Stimulated activated CD4-positive, alpha-beta T cell treated with anti-CD3 and anti-CD28 coated beads, Interleukin-12 subunit alpha, Interleukin-12 subunit beta, amount 100 ng/mL, for 24 hours (primary cell): ENCODE measurements around the gene ASB16.
A peak's percentile ranks its signal among the peaks of the same experiment; 100 is the strongest.
"Not testable (repeated sequence)": the region's sequence is repeated elsewhere in the genome, so short reads cannot be mapped to it uniquely, and the experiment has no call there.

ENCODE experiments used
- DNase-seq, 2 experiments: peaks; one replicate each; pipeline ENCODE4 v3.0.0-alpha.2; 2020; ENCODE audit warnings: low read depth in 2 of 2

Gene ASB16

DNA sequence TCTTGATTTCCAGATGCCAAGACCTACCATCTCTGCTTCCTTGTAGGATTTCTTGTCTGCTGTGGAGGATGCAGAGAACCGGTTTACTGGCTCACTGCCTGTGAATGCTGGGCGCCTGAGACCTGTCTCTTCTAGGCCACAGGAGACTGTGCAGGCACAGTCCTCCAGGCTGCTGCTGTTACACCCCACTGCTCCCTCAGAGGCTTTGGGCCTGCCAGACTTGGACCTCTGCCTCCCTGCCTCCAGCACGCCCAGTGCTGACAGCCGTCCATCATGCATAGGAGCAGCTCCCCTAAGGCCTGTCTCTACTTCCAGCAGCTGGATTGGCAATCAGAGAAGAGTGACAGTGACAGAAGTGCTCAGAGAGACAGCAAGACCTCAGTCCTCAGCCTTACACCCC, 22.7 kb upstream of the ASB16 start:
- DNase-seq = no peak

DNA sequence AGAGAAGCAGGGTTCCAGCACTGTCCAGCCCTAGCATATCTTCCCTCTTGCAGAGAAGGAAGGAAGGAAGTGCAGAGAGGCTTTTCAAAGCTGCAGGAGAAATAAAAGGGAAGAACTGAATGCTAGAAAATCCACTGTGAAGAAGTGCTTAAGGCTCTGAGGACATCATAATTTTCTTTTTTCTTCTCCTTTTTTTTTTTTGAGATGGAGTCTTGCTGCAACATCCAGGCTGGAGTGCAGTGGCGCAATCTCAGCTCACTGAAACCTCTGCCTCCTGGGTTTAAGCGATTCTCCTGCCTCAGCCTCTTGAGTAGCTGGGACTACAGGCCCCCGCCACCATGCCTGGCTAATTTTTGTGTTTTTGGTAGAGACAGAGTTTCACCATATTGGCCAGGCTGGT, 21.4 kb upstream of the ASB16 start:
- DNase-seq = not testable (repeated sequence)

DNA sequence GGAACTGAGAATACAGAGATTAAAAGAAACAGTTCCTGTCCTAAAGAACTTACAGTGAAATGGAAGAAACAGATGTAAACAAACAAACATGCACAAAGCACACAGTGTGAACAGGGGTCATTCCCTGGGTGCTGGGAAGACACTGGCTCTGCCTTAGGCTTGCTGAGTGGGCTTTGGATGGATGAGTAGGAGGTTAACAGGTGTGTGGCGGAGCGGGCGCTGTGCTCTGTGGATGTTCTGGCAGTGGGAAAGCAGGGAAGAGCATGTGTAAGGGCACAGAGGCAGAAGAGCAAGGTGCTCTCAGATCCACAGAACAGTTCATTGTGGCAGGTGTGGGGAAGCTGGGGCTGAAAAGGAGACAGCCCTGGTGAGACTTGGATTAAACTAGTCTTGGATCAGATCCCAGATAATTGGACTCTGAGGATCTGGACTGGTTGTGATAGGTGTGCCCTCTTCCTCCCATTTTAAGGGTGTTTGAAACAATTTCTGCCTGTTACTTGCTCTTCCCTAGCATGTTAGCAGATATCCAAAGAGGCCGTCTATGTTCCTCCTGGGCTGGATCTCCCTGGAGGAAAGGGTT, 20.7 kb upstream of the ASB16 start:
- no peak for DNase-seq

DNA sequence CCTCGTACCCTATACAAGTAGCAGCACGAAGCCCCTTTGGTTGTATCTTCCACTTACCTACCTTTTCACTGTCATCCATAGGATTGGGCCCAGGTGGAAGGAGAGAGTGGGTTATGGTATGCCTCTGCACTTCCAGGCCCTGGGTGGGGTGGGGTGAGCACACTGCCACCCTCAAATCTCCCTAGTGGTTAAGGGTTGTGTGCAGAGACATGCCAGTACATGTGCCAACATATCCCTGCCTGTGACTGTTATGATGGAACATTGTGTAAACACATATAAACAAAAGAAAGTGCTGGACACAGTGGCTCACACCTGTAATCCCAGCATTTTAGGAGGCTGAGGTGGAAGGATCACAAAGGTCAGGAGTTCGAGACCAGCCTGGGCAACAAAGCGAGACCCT, 17.6 kb upstream of the ASB16 start:
- DNase-seq = no peak

DNA sequence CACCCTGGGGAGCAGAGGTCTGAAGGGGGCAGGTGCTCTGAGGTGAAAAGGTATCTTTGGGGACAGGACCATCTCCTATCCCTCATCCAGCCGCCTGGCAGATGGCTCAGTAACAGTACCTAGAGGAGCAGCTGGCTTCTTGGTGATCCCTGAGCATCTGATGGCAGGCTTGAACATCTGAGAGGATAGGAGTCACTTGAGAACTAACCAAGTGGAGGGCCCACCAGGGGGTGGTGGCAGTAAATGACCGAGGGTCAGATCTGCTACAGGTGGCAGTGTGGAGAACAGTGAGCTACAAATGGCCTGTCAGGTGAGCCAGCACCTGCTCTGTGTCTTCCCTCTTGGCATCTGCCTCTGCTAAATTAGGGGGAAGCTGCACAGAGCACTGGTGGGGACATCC, 15.0 kb upstream of the ASB16 start:
- DNase-seq = no peak

DNA sequence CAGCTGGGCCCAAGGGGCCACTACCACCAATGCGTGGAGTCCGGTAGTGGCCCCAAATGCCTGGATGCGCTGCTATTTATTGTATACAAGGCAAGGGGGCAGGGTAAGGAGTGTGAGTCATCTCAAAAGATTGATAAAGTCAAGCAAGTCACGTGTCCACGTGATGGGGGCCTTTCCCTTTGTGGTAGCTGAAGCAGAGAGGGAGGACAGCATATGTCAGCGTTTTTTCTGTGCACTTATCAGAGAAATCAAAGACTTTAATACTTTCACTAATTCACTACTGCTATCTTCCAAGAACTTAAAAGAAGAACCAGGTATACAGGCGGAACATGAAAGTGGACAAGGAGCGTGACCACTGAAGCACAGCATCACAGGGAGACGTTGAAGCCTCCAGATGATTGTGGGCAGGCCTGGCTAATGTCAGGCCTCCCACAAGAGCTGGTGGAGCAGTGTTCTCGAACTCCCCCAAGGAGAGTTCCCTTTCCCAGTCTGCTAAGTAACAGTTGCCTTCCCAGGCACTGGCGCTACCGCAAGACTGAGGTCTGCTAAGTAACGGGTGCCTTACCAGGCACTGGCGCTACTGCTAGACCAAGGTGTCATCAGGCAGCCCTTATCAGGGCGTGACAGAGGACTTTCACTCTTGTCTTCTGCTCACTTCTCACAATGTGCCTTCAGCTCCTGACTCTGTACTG, 10.8 kb upstream of the ASB16 start:
- no peak for DNase-seq

DNA sequence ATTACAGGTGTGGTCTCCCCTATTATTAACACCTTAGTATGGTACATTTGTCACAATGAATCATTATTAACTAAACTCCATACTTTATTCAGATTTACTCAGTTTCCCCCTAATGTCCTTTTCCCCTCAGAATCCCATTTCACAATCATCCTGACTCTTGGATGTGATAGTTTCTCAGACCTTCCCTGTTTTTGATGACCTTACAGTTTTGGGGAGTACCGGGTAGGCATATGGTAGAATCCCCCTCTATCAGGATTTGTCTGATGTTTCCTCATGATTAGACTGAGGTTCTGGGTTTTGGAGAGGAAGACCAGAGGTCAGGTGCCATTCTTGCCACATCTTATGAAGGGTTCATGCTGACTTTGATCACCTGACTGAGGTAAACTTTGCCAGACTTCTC, 6.0 kb upstream of the ASB16 start:
- DNase-seq = no peak

DNA sequence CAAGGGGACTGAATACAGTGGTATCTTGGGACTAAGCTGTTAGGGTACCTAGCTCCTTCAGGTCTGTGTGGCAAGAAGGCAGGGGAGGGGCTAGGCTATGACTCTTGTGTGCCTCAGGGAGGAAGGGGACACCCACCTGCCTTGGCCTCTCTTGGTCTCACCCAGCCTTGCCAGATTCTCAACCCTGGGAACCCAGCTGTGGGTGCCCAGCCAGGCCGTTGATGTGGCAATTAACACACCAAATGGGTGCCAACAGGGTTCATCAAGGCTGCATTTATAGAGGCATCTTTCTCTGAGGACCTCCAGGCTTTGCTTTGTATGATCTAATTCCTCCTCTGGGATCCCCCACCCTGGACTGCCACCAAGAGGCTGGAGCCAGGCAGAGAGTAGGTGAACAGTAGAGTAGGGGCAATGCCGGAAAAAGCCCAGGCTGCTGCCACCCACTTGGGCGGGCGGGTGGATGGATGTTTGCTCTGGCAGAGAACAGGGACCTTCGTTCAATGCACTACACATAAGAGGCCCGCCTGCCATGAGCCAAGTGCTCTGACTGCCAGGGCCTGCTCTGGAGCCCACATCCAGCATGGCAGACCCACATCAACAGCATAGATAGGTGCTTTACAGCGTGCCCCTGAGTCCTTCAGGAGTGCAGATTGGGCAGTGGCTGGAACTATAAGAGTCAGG, 3.2 kb upstream of the ASB16 start:
- DNase-seq = no peak

DNA sequence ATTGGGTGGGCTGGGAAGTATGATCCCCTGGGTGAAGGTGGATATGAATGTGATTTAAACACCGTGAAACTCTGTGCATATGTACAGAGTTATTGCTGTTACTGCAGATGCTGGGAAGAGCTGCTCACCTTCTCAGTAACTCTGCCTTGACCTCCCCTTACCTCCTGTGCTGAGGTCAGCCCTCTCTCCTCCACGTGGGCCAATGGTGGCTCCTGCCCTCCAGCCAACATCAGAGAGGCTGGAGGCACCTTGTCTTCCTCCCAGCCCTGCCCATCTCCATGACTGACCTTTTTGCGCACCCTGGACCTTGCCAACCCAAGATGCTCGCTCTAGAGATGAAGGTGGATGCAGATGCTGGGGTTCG, 387 bp upstream of the ASB16 start:
- DNase-seq = no peak

DNA sequence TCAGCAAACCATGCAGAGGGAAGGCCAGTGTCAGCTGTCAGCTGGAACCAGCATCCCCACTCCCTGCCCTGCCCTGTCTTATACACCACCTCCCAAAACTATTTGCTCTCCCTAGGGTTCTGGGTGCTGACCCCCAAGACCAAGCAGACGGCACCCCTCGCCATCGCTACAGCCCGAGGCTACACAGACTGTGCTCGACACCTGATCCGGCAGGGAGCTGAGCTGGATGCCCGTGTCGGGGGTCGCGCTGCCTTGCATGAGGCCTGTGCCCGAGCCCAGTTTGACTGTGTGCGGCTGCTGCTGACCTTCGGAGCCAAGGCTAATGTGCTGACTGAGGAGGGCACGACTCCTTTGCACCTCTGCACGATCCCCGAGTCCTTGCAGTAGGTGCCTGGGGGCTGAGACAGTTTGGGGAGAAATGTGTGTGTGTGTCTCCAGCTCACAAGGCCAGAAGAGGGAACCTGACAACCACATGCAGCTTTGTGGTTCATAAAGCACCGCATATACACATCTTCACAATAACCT, 1.5 kb downstream of the ASB16 start:
- no peak for DNase-seq

DNA sequence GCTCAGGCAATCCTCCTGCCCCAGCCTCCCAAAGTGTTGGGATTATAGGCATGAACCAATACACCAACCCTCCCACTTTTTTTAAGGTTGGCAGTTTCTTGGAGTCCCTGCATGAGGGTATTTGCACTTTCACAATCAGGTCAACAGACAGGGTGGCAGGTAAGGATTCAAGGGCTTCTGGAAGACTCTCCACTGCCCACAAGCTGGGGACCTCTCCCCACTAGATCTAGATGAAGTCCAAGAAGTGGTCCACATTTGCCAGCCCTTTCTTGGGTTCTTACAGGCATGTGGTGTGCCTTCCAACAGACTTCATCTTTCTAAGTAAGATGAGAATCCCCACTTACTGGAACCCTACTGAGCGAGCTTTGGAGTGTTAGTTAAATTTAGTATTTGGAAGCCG, 3.9 kb downstream of the ASB16 start:
- DNase-seq = no peak

DNA sequence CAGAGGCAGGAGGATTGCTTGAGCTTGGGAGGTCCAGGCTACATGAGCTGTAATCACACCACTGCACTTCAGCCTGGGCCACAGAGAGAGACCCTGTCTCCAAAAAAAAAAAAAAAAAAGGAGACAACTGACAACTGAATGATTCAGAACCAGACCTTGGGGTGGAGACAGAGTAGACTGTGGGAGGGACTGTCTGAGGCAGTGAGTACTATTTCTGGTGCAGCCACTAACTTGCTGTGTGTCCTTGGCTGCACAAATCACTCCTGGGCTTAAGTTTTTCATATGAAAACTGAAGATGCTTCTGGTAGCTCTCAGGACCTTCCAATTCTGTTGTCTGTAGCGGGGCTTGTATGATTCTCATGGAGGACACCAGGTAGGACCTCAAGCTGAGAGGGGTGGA, 5.8 kb downstream of the ASB16 start:
- DNase-seq = no peak

DNA sequence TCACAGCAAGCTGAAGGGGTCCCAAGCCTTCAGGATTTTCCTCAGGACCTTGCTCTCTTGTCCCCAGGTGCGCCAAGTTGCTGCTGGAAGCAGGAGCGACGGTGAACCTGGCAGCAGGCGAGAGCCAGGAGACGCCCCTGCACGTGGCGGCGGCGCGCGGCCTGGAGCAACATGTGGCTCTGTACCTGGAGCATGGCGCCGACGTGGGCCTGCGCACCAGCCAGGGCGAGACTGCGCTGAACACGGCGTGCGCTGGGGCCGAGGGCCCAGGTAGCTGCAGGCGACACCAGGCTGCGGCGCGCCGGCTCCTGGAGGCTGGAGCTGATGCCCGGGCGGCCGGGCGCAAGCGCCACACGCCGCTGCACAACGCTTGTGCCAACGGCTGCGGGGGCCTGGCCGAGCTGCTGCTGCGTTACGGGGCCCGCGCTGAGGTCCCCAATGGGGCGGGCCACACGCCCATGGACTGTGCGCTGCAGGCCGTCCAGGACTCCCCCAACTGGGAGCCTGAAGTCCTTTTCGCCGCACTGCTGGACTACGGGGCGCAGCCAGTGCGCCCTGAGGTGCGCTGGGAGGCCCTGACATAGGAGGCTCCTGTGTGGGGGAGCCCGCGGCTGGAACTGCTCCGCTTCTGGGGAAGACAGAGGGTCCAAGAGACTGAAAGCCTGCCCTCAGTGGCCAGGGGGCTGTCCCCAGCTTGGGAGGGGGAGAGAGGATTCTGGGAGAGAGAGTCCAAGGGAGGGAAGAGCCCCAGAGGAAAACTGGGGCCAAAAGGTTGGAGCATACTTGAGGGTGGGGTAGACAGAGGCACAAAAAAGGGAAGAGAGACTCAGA, 6.4 kb downstream of the ASB16 start:
- no peak for DNase-seq

DNA sequence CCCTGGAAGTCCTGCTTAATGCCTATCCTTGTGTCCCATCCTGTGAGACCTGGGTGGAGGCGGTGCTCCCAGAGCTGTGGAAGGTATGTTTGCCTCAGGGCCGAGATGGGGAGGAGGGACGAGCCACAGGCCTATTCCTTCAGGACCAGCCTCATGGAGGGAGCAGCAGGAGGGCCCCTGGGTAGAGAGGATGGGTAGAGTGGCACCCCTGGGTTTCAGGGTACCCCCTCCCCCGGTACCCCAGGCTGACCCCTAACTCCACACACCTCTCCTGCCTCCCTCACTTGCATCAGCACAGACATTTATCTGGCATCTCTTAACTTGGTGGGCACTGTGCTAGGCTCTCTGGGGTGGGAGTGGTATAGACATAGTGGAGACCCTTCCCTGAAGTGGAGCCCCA, 7.1 kb downstream of the ASB16 start:
- no peak for DNase-seq

DNA sequence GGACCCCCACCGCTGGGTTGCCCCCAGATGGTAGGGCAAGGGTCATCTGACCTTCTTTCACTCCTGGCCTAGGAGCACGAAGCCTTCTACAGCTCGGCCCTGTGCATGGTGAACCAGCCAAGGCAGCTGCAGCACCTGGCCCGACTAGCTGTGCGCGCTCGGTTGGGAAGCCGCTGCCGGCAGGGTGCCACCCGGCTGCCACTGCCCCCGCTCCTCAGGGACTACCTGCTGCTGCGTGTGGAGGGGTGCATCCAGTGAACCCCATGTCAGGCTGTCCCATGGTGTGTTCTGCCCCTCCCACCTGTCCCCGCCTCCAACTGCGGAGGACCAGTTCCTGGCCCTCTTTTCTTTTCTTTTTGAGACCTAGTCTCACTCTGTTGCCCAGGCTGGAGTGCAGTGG, 7.6 kb downstream of the ASB16 start:
- DNase-seq = no peak

DNA sequence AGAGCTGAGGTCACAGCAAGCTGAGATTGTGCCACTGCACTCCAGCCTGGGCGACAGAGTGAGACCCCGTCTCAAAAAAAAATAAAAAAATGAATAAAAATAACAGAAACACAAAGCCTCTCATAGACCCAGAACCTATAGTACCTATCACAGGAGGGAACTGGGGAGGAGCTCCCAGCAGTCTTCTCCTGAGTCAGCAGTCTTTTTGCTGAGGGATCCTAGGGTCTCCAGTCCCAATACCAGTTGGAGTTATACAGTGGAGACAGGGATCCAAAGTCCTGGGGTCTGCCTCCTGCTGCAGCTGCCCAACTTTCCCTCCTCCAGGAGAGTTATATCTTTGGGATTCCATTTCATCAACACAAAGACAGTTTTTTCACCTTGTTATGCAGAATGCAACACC, 12.5 kb downstream of the ASB16 start:
- DNase-seq = no peak

DNA sequence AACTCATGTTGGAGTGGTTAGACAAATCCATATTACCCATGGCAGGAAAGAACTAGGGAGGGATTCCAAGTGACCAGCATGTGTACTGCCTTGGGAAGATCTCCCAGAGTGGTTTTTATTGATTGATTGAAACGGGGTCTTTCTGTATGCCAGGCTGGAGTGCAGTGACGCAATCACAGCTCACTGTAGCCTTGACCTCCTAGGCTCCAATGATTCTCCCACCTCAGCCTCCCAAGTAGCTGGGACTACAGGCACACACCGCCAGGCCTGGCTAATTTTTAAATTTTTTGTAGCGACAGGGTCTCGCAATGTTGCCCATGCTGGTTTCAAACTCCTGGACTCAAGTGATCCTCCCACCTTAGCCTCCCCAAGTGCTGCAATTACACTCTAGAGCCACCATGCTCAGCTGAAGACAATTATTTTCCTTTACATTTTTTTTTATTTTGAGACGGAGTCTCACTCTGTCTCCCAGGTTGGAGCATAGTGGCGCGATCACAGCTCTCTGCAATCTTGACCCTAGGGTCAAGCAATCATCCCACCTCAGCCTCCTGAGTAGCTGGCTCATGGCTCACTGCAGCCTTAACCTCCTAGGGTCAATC, 13.8 kb downstream of the ASB16 start:
- DNase-seq = no peak

DNA sequence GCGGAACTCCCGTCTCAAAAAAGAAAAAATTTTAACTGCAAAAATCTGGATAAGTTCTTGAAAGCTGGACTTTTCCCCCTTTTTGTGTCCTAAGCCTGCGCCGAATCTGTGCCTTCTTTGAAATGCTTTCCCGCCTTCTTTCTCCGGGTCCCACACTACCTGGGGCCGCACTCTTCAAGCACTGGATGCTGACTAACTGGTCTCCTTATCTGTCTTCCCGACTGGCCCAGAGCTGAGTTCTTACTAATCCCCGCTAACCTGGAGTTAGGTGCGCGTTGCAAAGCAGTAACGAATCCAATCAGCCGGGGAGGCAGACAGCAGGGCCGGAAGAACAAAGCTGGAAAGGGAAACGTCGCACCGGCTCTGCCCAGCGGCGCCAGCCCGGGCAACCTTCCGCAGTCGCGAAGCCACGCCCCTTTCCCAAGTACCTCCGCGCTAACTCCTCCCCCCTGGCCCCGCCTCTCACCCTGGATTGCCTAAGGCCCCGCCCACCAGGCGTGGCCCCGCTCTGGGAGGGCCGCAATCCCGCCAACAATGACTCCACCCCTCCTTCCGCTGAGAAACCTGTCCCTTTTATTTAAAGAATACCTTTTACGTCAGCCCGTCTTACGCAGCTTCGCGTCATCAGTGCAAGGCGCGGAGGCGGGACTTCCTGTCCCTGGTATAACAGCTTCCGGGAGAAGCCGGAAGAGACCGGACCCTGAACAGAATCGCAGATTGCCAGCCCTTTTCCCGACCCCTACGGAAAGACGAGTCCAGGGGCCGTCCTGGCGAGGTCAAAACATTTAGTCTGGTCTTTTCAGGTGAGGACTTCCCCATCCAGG, 16.0 kb downstream of the ASB16 start, which contains the start of gene TMUB2:
TMUB2 (plus strand) TSS at position 666 of the 824 bp plus-strand sequence. CDS start 737 bp downstream, outside the sequence.
- DNase-seq = peak; percentile 99

DNA sequence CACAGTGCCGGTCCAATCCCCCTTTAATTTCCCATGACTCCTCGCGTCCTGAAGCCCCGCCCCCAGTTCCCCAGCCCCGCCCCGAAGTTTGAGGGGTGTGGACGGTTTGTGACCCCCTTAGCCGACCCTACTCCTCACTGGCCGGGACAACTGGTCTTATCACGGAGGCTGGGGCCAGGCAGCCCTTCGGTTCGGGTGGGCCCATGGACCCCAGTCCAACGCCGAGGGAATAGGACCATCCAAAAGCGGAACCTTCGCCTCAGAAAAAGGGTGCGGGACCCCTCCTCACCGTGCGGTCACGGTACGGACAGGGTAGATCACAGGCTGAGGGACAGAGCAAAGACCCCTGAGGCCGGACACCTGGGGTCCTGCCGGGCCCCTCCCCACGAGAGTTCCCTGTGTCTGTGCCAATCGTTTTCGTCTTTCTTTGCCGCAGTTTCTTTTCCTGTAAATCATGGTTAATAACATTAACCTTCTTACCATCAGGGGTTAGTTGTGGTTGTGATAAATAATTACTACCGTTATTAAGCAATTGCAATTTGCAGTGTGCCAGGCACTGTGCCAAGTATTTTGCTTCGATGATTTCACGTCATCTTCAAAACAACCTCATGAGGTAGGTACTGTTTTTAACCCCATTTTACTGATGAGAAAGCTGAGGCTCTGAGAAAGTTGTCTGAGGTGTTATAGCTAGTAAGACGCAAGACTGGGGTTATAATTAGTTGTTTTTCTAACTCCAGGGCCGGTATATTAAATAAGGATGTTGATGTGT, 16.8 kb downstream of the ASB16 start:
- no peak for DNase-seq
